ENCODE data around the gene AMPD2. TPM values are rescaled to one million over a fixed set of nuclear protein-coding genes. Genes with fewer than 3 reads are reported as not detected.

AMPD2 gene
- total RNA-seq, 5 donors from 2014 or later (not counting 1 experiment from before 2014, with no cell fraction given): 90.2 to 285 (median 100) TPM

DNA sequence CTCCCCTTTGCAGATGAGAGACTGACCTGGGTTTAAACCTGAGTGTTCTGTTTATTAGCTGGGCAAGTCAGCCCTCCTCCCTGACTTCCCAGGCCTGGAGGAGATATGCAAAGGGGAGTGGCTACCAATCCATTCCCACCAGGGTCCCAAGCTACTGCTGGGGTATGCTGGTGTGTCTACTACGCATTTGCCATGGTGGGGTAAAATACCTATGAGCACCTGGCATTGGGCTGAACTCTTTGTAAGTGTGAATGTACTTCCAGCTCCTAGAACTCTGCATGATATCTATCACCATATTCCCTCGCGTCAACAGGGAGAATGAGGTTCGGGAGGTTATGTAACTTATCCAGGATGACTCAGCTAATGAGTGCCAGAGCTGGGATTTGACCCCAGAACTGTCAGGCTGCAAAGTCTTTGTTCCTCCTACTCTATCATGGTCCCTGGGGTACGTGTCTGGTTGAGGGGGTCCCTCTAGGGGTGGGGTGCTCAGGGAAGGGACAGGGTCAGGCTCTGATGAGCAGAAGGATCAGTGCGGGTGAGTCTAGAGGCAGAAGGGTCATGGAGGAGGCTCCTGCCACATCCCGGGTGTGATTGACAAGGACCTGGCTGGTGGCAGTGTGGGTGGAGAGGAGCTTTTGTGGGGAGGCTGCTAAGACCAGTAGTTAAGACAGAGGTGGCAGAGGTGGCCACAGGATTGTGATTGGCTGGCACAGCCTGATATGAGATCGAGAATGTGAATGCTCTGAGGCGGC, 16.7 kb downstream of the AMPD2 start:
- Mint-ChIP-seq H3K27me3 (no peaks in the 10 kb centered on the region), H3K27ac (no peak overlapping the region), H3K4me3 (no peak overlapping the region), H3K9me3 (no peaks in the 10 kb centered on the region), H3K36me3 (peaks cover 5% of the 10 kb centered on the region), H3K4me1 (peaks cover 16 to 21% (median 19%) of the 10 kb centered on the region in 3 donors)
- ChIA-PET POLR2A (no interaction called here), CTCF (interaction anchor here (0.5 to 1.4 kb wide), 3 partner anchors 9 to 391 kb away, joined by 5 to 8 read pairs (median 8); no protein-coding TSS in a partner anchor)
- Histone ChIP-seq H3K27ac (ENCODE audit: low read length) (no peak overlapping the region), H3K27me3 (replicated peaks in 1 of 2; ENCODE audit: control insufficient read depth in 2 of 2, extremely low read depth in 1 of 2, insufficient read depth in 2 of 2, low read length in 1 of 2) (peaks cover 0 to 21% of the 10 kb centered on the region in 2 experiments), H3K36me3 (ENCODE audit: control insufficient read depth in 2 of 2, extremely low read depth in 1 of 2, insufficient read depth in 1 of 2, low read length in 1 of 2) (peaks cover under 1 to 8% of the 10 kb centered on the region in 2 donors), H3K4me3 (ENCODE audit: control insufficient read depth in 1 of 2, extremely low read depth in 1 of 2, low read length in 1 of 2) (no peak overlapping the region), H3K4me1 (ENCODE audit: control insufficient read depth in 1 of 2, extremely low read depth in 1 of 2, insufficient read depth in 2 of 2, low read length in 2 of 2) (peaks cover 4 to 21% of the 10 kb centered on the region in 2 experiments), H3K9me3 (no peaks in the 10 kb centered on the region)
- no peak for ATAC-seq (replicated peaks in 1 of 4)
- 82% methylated on average over 5 of the region's 9 CpGs for WGBS (ENCODE audit: insufficient coverage)
- DNase-seq: no peak

DNA sequence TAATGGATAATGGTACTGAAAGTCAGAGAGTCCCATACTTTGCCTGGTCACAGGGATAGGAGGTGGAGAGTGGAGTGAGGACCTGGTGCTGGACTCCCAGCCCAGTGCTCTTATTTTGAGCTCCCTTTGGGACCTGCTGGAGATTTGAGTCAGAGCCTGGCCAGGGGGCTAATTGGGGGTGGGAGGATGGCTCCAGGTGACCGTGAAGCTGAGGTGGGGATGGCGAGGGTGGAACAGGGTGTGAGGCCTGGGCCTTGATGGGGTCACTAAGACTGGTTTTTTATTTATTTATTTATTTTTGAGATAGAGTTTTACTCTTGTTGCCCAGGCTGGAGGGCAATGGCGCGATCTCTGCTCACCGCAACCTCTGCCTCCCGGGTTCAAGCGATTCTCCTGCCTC, 17.8 kb downstream of the AMPD2 start:
- peaks cover 4 to 21% of the 10 kb centered on the region in 2 experiments for H3K4me1 ChIP-seq (ENCODE audit: control insufficient read depth in 1 of 2, extremely low read depth in 1 of 2, insufficient read depth in 2 of 2, low read length in 2 of 2)
- no peaks in the 10 kb centered on the region for H3K27me3 Mint-ChIP-seq
- ChIA-PET POLR2A (no interaction called here), CTCF (interaction anchor here (0.9 to 1.4 kb wide), 4 partner anchors 8 to 137 kb away, joined by 4 to 8 read pairs (median 4); no protein-coding TSS in a partner anchor)
- H3K36me3 Mint-ChIP-seq: no peaks in the 10 kb centered on the region
- peaks cover 16 to 21% (median 19%) of the 10 kb centered on the region in 3 donors for H3K4me1 Mint-ChIP-seq
- no peak for DNase-seq
- no peak overlapping the region for H3K27ac Mint-ChIP-seq
- peaks cover 0 to 21% of the 10 kb centered on the region in 2 experiments for H3K27me3 ChIP-seq (replicated peaks in 1 of 2; ENCODE audit: control insufficient read depth in 2 of 2, extremely low read depth in 1 of 2, insufficient read depth in 2 of 2, low read length in 1 of 2)
- H3K4me3 ChIP-seq (ENCODE audit: control insufficient read depth in 1 of 2, extremely low read depth in 1 of 2, low read length in 1 of 2): no peak overlapping the region
- ATAC-seq (replicated peaks in 1 of 4): no peak
- H3K9me3 ChIP-seq: no peaks in the 10 kb centered on the region
- no peaks in the 10 kb centered on the region for H3K9me3 Mint-ChIP-seq
- 40% methylated on average over 1 of the region's 7 CpGs for WGBS (ENCODE audit: insufficient coverage)
- H3K27ac ChIP-seq (ENCODE audit: low read length): no peak overlapping the region
- no peaks in the 10 kb centered on the region for H3K36me3 ChIP-seq (ENCODE audit: control insufficient read depth in 2 of 2, extremely low read depth in 1 of 2, insufficient read depth in 1 of 2, low read length in 1 of 2)
- no peak overlapping the region for H3K4me3 Mint-ChIP-seq

DNA sequence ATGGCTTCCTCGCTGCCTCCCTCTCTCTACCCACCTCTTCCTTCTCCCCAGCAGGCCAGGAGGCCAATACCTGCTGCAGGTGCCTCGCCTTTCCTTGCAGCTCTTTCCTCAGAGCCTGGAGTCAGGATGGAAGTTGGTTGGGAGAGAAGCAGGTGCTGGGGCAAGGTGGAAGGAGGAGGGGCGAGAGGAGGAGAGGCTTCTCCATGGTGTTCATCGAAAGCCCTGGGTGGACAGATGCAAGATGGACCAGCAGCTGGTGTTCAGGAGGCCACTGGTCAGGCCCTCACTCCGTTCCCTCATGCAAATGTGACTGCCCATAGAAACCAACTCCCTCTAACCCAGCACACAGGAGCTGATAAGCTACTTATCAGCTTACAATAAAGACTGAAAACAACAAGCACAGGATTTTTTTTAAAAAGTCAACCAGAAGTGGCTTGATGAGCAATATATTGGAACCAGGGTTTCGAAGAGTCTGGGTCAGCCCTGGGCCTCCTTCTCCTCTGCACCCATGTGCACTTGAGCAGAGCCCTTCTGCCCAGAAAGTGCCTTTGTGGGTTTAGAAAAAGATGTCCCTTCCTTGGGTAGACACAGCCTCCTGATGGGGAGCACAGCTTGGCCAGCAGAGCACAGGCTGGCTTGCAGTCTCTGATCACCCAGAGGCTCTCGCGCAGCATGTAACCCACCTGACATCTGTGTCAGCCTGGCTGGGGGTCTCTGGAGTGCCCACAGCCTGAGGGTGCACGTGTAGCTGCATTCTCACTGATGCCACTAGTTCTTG, 19.6 kb downstream of the AMPD2 start:
- DNase-seq: no peak
- WGBS (ENCODE audit: insufficient coverage): 74% methylated on average over 9 of the region's 9 CpGs
- Histone ChIP-seq H3K27ac (ENCODE audit: low read length) (no peak overlapping the region), H3K27me3 (replicated peaks in 1 of 2; ENCODE audit: control insufficient read depth in 2 of 2, extremely low read depth in 1 of 2, insufficient read depth in 2 of 2, low read length in 1 of 2) (peaks cover 0 to 23% of the 10 kb centered on the region in 2 experiments), H3K9me3 (no peaks in the 10 kb centered on the region), H3K36me3 (ENCODE audit: control insufficient read depth in 2 of 2, extremely low read depth in 1 of 2, insufficient read depth in 1 of 2, low read length in 1 of 2) (no peaks in the 10 kb centered on the region), H3K4me3 (ENCODE audit: control insufficient read depth in 1 of 2, extremely low read depth in 1 of 2, low read length in 1 of 2) (no peak overlapping the region), H3K4me1 (ENCODE audit: control insufficient read depth in 1 of 2, extremely low read depth in 1 of 2, insufficient read depth in 2 of 2, low read length in 2 of 2) (peaks cover 4 to 29% of the 10 kb centered on the region in 2 experiments)
- no peaks in the 10 kb centered on the region for H3K27me3 Mint-ChIP-seq
- ChIA-PET CTCF (interaction anchor here (0.5 to 3.7 kb wide), 31 partner anchors 9 to 757 kb away, joined by 3 to 46 read pairs (median 5); partner anchors contain the start of genes GSTM4 (in 2 of the 2), AHCYL1 (in 1 of the 2), GNAI3 (in 1 of the 2) and GSTM1 (in 1 of the 2)), POLR2A (no interaction called here)
- H3K4me1 Mint-ChIP-seq: peaks cover 15 to 28% (median 25%) of the 10 kb centered on the region in 3 donors
- H3K9me3 Mint-ChIP-seq: no peaks in the 10 kb centered on the region
- no peak for ATAC-seq (replicated peaks in 1 of 4)
- H3K36me3 Mint-ChIP-seq: no peaks in the 10 kb centered on the region
- no peak overlapping the region for H3K27ac Mint-ChIP-seq
- H3K4me3 Mint-ChIP-seq: no peak overlapping the region

DNA sequence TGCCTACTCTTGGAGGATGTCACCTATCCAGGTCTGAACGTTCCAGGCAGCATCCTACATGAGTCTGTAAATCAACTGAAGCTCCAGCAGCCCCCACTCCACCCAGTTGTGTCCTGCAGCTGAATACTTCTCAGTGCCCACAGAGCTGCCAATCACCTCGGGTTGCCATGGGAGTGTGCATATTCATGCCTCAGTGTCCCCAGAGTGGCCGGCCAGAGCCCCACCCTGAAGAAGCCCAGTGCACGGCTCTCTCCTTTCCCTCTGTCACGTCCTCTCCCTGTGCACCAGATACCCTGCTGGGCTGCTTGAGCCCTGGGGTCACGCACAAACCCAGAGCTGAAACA, 20.2 kb downstream of the AMPD2 start:
- Histone ChIP-seq H3K27me3 (replicated peaks in 1 of 2; ENCODE audit: control insufficient read depth in 2 of 2, extremely low read depth in 1 of 2, insufficient read depth in 2 of 2, low read length in 1 of 2) (peaks cover 0 to 23% of the 10 kb centered on the region in 2 experiments), H3K4me3 (ENCODE audit: control insufficient read depth in 1 of 2, extremely low read depth in 1 of 2, low read length in 1 of 2) (no peak overlapping the region), H3K27ac (ENCODE audit: low read length) (no peak overlapping the region), H3K36me3 (ENCODE audit: control insufficient read depth in 2 of 2, extremely low read depth in 1 of 2, insufficient read depth in 1 of 2, low read length in 1 of 2) (no peaks in the 10 kb centered on the region), H3K9me3 (no peaks in the 10 kb centered on the region), H3K4me1 (ENCODE audit: control insufficient read depth in 1 of 2, extremely low read depth in 1 of 2, insufficient read depth in 2 of 2, low read length in 2 of 2) (peaks cover 0 to 24% of the 10 kb centered on the region in 2 experiments)
- Mint-ChIP-seq H3K36me3 (no peaks in the 10 kb centered on the region), H3K9me3 (no peaks in the 10 kb centered on the region), H3K4me1 (peaks cover 9 to 22% (median 20%) of the 10 kb centered on the region in 3 donors), H3K27ac (peak overlapping the region in 1 of 2 donors; percentile 57), H3K4me3 (no peak overlapping the region), H3K27me3 (no peaks in the 10 kb centered on the region)
- 59% methylated on average over 2 of the region's 6 CpGs for WGBS (ENCODE audit: insufficient coverage)
- POLR2A ChIA-PET: no interaction called here
- DNase-seq (no peak), ATAC-seq (replicated peaks in 1 of 4) (no peak)
- CTCF ChIA-PET: interaction anchor here (0.5 to 3.7 kb wide), 47 partner anchors 9 to 757 kb away, joined by 3 to 46 read pairs (median 4); partner anchors contain the start of genes AHCYL1 (in 2 of the 2), GNAI3 (in 2 of the 2), GSTM1 (in 2 of the 2) and GSTM4 (in 2 of the 2)

DNA sequence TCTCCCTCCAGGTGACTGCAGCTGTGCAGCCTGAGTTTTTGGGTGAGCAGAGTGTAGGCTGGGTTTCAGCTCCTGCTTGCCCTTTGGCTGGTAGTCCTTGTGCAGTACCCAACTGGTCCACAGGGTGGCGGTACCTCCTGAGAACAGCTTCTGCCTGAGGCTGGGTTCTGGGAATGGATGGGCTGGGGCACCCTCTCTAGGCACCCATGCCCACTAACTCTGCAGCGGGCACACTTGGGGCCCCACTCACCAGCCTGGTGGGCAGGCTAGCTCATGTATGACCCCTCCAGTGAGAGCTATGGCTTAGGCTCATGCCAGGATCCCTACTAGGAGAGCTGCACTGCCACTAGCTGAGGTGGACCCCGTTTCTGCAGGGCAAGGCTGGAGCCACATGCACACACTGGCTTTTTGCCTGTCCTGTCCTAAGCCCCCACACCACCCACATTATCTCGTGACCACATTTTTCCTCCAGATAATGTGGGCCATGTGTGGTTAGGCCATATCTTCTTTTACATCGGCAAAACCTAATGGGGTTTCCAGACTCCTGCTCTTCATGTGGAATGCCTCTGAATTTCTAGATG, 20.7 kb downstream of the AMPD2 start:
- no peak overlapping the region for H3K4me3 ChIP-seq (ENCODE audit: control insufficient read depth in 1 of 2, extremely low read depth in 1 of 2, low read length in 1 of 2)
- no peaks in the 10 kb centered on the region for H3K9me3 ChIP-seq
- H3K27me3 Mint-ChIP-seq: no peaks in the 10 kb centered on the region
- 30% methylated on average over 2 of the region's 5 CpGs for WGBS (ENCODE audit: insufficient coverage)
- ChIA-PET POLR2A (interaction anchor here (0.8 to 1.0 kb wide), 2 partner anchors 92 kb away, joined by 3 to 5 read pairs; partner anchors contain the start of gene GNAI3 (in 2 of the 2)), CTCF (interaction anchor here (0.5 to 3.7 kb wide), 48 partner anchors 9 to 712 kb away, joined by 3 to 46 read pairs (median 4); partner anchors contain the start of genes AHCYL1 (in 2 of the 2), GNAI3 (in 2 of the 2), GSTM1 (in 2 of the 2) and GSTM4 (in 2 of the 2))
- H3K4me3 Mint-ChIP-seq: no peak overlapping the region
- peaks cover 0 to 23% of the 10 kb centered on the region in 2 experiments for H3K27me3 ChIP-seq (replicated peaks in 1 of 2; ENCODE audit: control insufficient read depth in 2 of 2, extremely low read depth in 1 of 2, insufficient read depth in 2 of 2, low read length in 1 of 2)
- ATAC-seq (replicated peaks in 1 of 4) (peak; percentile 70 to 87 (median 74)), DNase-seq (peak; percentile 58 to 95 (median 85))
- H3K4me1 ChIP-seq (ENCODE audit: control insufficient read depth in 1 of 2, extremely low read depth in 1 of 2, insufficient read depth in 2 of 2, low read length in 2 of 2): peaks cover 0 to 20% of the 10 kb centered on the region in 2 experiments
- peaks cover 6 to 17% (median 14%) of the 10 kb centered on the region in 3 donors for H3K4me1 Mint-ChIP-seq
- no peak overlapping the region for H3K27ac ChIP-seq (ENCODE audit: low read length)
- H3K27ac Mint-ChIP-seq: peak overlapping the region in 1 of 2 donors; percentile 57
- H3K36me3 Mint-ChIP-seq: no peaks in the 10 kb centered on the region
- no peaks in the 10 kb centered on the region for H3K9me3 Mint-ChIP-seq
- no peaks in the 10 kb centered on the region for H3K36me3 ChIP-seq (ENCODE audit: control insufficient read depth in 2 of 2, extremely low read depth in 1 of 2, insufficient read depth in 1 of 2, low read length in 1 of 2)

All from T-cell (primary cell).